HG03378 (cell line): ENCODE data around the gene PHOSPHO1.
"Not testable (repeated sequence)": the region's sequence is repeated elsewhere in the genome, so short reads cannot be mapped to it uniquely, and the experiment has no call there.

Experiments used
- ATAC-seq: cut with Tn5 transposase; IDR thresholded peaks from one replicate; pipeline ENCODE4 v1.9.1; 2021; ENCODE audit warnings: mild to moderate bottlenecking, moderate library complexity; ENCODE audit not compliant: unreplicated experiment

Gene PHOSPHO1

DNA sequence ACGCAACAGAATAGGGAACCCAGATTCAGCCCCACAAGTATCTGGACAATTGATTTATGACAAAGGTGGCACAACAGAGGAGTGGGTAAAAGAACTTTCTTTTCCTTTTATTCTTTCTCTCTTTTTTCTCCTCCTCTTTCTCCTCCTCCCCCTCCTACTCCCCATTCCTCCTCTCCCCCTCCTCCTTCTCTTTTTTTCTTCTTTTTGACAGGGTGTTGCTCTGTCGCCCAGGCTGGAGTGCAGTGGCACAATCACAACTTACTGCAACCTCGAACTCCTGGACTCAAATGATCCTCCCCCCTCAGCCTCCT, 36.3 kb downstream of the PHOSPHO1 start:
- ATAC-seq: no peak

DNA sequence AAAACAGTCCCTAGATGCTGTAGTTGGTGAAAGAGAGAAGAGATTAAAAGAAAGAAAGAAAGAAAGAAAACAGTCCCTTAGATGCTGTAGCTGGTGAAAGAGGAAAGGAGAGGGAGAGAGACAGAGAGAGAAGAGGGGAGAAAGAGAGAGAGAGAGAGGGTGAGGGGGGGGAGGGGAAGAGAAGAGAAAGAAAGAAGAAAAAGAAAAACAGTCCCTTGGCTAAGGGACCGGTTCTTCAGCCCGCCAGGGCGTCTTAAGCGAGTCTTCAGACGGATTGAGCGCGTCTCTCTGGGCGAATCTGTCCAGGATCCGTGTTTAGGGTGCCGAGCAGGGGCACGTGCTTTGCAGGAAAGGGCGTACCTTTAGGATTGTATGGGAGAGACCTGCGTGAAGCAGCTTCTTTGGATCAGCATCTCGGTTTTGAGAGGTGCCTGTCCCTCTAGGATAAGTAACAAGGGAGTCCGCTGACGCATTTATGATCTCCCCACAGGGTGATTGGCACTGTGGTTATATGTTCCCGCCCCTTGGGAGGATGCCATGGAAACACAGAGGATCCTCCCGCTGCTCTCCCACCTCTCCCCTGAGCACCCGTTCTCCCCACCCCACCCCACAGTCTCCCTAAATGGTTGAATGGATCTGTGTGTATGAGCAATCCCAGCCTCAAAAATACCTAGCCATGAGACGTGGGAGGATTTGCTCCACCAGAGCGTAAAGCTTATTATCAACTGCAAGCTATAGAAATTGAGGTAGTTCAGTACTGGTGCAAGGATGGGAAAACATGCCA, 36.9 kb downstream of the PHOSPHO1 start:
- ATAC-seq: no peak

DNA sequence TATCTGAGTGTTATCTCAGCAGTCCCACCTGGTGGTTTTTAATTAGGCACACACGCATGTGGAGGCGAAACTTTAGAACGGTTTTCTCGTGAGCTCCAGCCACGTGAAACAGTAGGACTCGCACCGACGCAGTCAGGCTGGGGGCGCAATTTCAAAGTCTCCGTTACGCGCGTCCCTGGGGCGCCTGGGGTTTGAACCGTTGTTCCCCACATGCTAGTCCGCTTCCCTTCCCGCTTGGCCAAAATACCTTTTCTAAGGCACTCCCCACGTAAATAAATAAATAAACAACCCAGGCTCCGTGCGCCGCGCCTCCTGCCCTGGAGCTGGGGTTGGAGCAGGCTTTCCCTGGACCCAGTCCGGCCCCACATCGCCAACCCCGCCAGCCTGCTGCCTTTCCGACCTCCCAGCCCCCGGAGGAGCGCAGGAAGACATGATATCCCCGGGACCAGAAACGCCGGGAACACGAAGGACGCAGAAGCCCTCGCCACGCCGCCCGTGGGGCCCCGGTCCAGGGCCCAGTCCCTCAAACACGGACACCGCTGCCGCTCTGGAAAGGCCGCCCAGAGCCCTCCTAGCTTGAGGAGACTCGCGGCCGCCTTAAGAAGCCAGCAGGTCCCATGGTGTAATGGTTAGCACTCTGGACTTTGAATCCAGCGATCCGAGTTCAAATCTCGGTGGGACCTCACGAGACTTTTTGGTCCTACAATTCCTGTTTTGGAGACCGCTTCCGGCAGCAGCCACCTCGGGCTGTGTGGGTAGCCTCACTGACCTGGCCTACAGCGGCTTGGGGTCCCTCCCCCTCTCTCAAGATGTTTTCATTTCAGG, 38.5 kb downstream of the PHOSPHO1 start:
- ATAC-seq: peak; percentile 54

DNA sequence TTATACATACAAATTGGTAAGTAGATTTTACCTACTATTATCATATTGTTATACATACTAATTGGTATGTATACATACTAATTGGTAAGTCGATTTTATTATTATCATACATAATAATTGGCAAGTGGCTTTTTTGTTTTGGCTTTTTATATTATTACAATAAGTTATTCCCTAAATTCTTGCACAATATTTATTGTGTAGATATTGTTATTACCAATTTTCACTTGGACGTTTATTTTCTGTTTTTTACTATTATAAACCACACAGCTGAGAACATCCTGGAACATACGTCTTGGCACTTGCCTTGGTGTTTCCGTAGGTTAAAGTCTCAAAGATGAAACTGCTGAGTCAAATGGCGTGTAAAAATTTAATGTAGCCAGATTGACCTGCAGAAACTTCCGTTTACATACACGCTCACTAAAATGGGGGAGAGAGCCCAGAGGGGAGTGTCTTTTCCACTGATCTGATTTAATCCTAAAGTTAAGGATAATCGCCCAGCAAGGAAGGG, 39.1 kb downstream of the PHOSPHO1 start:
- ATAC-seq: peak; percentile 10

DNA sequence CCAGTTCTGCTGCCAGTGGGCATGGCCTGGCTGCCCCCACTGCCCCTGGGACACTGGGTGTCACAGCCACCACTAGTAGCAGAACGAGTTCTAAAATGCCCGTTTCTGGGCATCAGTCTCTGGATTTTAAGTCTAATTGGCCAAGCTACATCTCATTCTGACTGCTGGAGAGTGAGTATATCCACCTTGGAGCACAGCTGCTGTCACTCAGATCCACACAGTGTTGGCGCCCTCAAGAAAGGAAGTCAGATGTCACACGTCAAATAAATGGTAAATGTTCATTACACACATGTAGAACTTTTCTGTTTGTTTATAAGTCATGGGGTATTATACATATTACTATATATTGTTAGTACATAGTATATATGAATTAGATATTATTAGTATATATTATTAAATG, 39.7 kb downstream of the PHOSPHO1 start:
- ATAC-seq: no peak

DNA sequence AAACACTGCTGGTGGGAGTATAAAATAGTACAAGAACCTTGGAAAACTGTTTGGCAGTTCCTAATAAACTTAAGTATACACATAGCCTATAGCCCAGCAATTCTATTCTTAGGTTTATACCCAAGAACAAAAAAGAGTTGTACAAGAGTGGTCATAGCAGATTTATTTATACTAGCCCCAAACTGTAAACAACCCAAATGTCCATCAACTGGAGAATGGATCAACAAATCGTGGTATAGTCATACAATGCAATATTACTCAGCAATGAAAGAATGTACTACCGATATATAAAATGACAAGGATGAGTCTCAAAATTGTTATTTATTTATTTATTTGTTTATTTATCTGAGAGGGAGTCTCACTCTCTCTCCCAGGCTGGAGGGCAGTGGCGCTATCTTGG, 43.3 kb downstream of the PHOSPHO1 start:
- ATAC-seq: no peak

DNA sequence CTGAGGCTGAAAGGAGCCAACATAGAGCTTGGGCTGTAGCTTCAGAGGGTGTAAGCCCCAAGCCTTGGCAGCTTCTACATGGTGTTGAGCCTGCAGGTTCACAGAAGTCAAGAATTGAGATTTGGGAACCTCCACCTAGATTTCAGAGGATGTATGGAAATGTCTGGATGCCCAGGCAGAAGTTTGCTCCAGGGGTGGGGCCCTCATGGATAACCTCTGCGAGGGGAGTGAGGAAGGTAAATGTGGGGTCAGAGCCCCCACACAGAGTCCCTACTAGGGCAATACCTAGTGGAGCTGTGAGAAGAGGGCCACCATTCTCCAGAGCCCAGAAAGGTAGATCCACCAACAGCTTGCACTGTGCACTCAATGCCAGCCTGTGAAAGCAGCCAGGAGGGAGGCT, 45.2 kb downstream of the PHOSPHO1 start:
- not testable (repeated sequence) for ATAC-seq

DNA sequence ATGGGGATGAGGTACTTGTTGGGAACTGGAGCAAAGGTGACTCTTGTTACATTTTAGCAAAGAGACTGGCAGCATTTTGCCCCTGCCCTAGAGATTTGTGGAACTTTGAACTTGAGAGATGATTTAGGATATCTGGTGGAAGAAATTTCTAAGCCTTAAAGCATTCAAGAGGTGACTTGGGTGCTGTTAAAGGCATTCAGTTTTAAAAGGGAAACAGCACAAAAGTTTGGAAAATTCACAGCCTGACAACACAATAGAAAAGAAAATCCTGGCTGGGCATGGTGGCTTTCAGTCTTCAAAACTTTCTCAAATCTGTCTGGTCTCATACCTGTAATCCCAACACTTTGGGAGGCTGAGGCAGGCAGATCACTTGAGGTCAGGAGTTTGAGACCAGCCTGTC, 46.1 kb downstream of the PHOSPHO1 start:
- not testable (repeated sequence) for ATAC-seq

DNA sequence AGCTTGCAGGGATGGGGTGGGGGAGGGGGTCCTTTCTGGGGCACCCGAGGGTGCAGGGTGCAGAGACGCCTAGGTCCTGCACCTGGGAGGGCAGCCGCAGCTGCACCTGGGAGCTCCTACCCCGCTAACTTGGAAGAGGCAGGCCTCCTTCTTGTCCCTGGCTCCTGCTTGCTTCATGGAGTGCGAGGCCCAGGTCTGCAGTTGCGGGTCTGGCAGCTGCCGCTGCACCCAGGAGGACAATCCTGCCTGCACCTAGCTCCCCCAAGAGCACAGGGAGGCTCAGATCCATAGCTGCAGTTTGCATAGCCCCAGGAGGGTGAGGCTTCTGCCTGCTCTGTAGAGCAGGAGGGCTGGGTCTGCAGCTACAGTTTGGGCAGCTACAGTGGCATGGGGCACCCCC, 46.8 kb downstream of the PHOSPHO1 start:
- ATAC-seq: no peak

DNA sequence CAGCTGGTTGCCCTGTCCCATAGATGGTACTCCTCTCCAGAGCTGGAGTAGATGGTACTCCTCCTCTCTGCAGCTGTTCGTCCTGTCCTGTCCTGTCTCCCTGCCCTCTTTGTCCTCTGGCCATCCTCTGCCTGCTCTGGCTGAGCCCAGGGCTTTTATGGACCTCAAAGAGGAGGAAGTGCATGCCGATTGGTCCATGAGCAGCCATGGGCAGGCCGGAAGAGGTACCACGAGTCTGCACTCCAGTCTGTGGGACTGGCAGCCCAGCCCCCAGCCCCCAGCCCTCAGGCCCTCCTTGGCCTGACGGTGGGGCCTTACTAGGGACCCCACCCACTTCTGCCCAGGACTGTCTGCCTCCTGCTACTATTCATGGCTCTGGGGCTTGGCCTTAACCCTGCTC, 47.2 kb downstream of the PHOSPHO1 start:
- ATAC-seq: no peak

DNA sequence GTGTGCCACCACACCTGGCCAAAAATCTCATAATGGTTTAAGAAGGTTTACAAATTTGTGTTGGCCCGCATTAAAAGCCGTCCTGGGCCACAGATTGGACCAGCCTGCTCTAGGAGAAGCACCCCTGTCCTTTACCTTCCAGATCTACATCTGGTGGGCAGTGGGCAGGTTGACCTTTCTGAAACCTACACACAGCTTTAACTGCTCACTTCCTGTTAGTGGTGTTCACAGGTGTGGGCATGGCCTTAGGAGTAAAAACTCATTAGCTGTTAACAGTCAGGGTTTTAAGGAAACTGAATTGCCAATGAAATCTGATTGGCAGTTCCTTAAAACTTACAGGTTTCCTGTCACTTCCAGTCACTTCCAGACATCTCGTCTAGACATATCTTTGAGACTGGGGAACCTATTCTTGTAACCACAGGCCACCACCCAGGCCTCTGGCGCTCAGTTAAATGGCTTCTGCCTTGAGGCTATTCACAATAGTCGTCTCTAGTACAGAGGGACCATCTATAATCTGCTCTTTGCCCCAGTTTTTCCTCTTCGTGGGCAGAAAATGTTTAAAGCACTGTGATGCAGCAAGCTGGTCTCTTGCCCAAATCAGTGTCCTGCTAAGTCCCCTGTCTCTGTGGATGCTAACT, 49.5 kb downstream of the PHOSPHO1 start:
- no peak for ATAC-seq

DNA sequence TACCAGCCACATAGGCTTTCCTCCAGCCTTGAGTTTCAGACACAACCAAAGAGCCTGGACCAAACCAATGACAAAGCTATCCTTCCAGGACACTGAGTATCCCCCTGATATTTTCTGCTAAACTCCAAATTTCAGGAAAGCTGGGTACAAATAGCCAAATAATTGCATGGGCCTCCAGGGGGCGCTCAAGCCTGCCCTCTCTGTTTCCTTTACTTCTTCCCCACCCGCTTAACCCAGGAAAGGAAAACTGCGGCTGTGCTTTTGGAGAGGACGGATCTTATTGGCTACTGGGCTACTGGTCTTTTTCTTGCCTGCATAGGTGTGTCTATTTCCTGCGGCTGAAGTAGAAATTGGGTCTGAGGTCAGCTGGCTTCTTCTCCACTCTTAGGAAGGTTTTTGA, 50.3 kb downstream of the PHOSPHO1 start:
- ATAC-seq: no peak

DNA sequence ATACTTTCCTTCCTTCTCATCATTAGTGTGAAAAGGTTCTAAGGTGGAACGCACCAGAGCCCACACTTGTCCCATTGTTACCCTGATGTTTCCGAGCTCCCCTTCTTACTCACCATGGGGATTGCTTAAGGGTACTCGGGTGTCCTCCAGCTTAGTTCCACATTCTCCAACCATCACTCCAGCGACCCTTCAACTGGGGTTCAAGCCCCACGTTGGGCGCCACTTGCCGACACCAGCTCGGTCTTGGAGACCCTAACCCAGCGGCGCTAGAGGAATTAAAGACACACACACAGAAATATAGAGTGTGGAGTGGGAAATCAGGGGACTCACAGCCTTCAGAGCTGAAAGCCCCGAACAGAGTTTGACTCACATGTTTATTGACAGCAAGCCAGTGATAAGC, 54.6 kb downstream of the PHOSPHO1 start:
- ATAC-seq: not testable (repeated sequence)
